NT2/D1 (cell line): ENCODE results near the gene SGK2.

Source experiments
- SUZ12 ChIP-seq: IDR thresholded peaks from 2 replicates; pipeline ENCODE4 v1.6.1; 2011; ENCODE audit not compliant: insufficient read length, insufficient read depth; ENCODE audit errors: extremely low read depth
- YY1 ChIP-seq: IDR thresholded peaks from 2 replicates; pipeline ENCODE4 v1.6.1; 2011; ENCODE audit not compliant: insufficient read length, insufficient read depth

- TF ChIP-seq YY1 (no peak), SUZ12 (no peak)
Measured at GRCh38 chr20:43545837-43546578, 12.8 kb upstream of the SGK2 start.
